Spleen (tissue), 7 donors: ENCODE results near the gene SWSAP1.

Experiments used
- CTCF ChIP-seq, 11 experiments: fragments of 200-600 bp in 7 of 11; fragments of 450-650 bp in 4 of 11; sonication (generic) in 4 of 11; IDR thresholded peaks in 8 of 11; conservative IDR thresholded peaks in 3 of 11; 1 replicate in 7 of 11; 2 replicates in 4 of 11; pipeline versions ENCODE4 v1.4.0 to v1.8.0; 2016 to 2021; ENCODE audit warnings: antibody characterized with exemption in 11 of 11, inconsistent platforms in 4 of 11, mild to moderate bottlenecking in 1 of 11
- POLR2AphosphoS5 ChIP-seq, 3 donors: sonication (generic); formaldehyde crosslinking; IDR thresholded peaks; one replicate each; pipeline ENCODE4 v1.5.1; 2017; ENCODE audit warnings: antibody characterized with exemption in 3 of 3
- donor health status: DM: no; HTN: no; CAD: no; lungs with moderate emphysema.
- donor health status: DM: no; HTN: no; CAD: no.
- donor health status: DM: no; HTN: no; CAD: no.

- TF ChIP-seq CTCF (IDR thresholded peaks at IDR 0.05 in 8 of 11, conservative IDR thresholded peaks at IDR 0.05 in 3 of 11) (no peak), POLR2AphosphoS5 (IDR thresholded peaks at IDR 0.05) (no peak)
These were observed 42.0 kb downstream of the SWSAP1 start for GRCh38 chr19:11416346-11417052.
